ENCODE results near the gene RERE.
A peak's percentile ranks its signal among the peaks of the same experiment; 100 is the strongest.

The RERE gene

GRCh38 chr1:8358897-8359616 lies 458.4 kb downstream of the RERE start:
- TF ChIP-seq CTCF (IDR thresholded peaks at IDR 0.05; ENCODE audit: low read depth, low read length, poor library complexity, severe bottlenecking) = peak; percentile 18
- no peak for TF ChIP-seq EZH2phosphoT487 (IDR thresholded peaks at IDR 0.05; ENCODE audit: borderline replicate concordance, low read length)
- Histone ChIP-seq H3K9me3 (ENCODE audit: control insufficient read depth, insufficient read depth, low read length) (no peaks in the 10 kb centered on the region), H3K4me3 (ENCODE audit: low read length) (no peak overlapping the region), H3K4me2 (ENCODE audit: low read length) (no peak overlapping the region), H3K79me2 (ENCODE audit: control insufficient read depth, low read length) (no peaks in the 10 kb centered on the region), H3K4me1 (ENCODE audit: control insufficient read depth, low read length) (no peaks in the 10 kb centered on the region), H3K9me2 (replicated peaks; ENCODE audit: control insufficient read depth, low read length) (no peaks in the 10 kb centered on the region), H3K36me3 (ENCODE audit: control insufficient read depth, low read length) (peaks cover 91% of the 10 kb centered on the region), H4K20me1 (ENCODE audit: control insufficient read depth, insufficient read depth, low read depth, low read length) (no peaks in the 10 kb centered on the region), H3K27me3 (ENCODE audit: control insufficient read depth, low read length) (no peaks in the 10 kb centered on the region), H3K27ac (ENCODE audit: low read depth, low read length) (no peak overlapping the region), H3F3A (ENCODE audit: control insufficient read depth, insufficient read depth) (peaks cover 8% of the 10 kb centered on the region)

GRCh38 chr1:8358241-8358896 lies 459.1 kb downstream of the RERE start:
- no peak for TF ChIP-seq EZH2phosphoT487 (IDR thresholded peaks at IDR 0.05; ENCODE audit: borderline replicate concordance, low read length)
- TF ChIP-seq CTCF (IDR thresholded peaks at IDR 0.05; ENCODE audit: low read depth, low read length, poor library complexity, severe bottlenecking) = no peak
- Histone ChIP-seq H3K27ac (ENCODE audit: low read depth, low read length) (no peak overlapping the region), H3K27me3 (ENCODE audit: control insufficient read depth, low read length) (no peaks in the 10 kb centered on the region), H3K9me2 (replicated peaks; ENCODE audit: control insufficient read depth, low read length) (no peaks in the 10 kb centered on the region), H3K4me2 (ENCODE audit: low read length) (no peak overlapping the region), H3K36me3 (ENCODE audit: control insufficient read depth, low read length) (peaks cover 91% of the 10 kb centered on the region), H3K79me2 (ENCODE audit: control insufficient read depth, low read length) (no peaks in the 10 kb centered on the region), H4K20me1 (ENCODE audit: control insufficient read depth, insufficient read depth, low read depth, low read length) (no peaks in the 10 kb centered on the region), H3K4me3 (ENCODE audit: low read length) (no peak overlapping the region), H3K4me1 (ENCODE audit: control insufficient read depth, low read length) (no peaks in the 10 kb centered on the region), H3F3A (ENCODE audit: control insufficient read depth, insufficient read depth) (peaks cover 10% of the 10 kb centered on the region), H3K9me3 (ENCODE audit: control insufficient read depth, insufficient read depth, low read length) (no peaks in the 10 kb centered on the region)

GRCh38 chr1:8357329-8358101 lies 459.9 kb downstream of the RERE start:
- TF ChIP-seq EZH2phosphoT487 (IDR thresholded peaks at IDR 0.05; ENCODE audit: borderline replicate concordance, low read length) (no peak), CTCF (IDR thresholded peaks at IDR 0.05; ENCODE audit: low read depth, low read length, poor library complexity, severe bottlenecking) (no peak)
- Histone ChIP-seq H3K79me2 (ENCODE audit: control insufficient read depth, low read length) (no peaks in the 10 kb centered on the region), H3K4me1 (ENCODE audit: control insufficient read depth, low read length) (no peaks in the 10 kb centered on the region), H3F3A (ENCODE audit: control insufficient read depth, insufficient read depth) (peaks cover 10% of the 10 kb centered on the region), H3K4me2 (ENCODE audit: low read length) (no peak overlapping the region), H4K20me1 (ENCODE audit: control insufficient read depth, insufficient read depth, low read depth, low read length) (no peaks in the 10 kb centered on the region), H3K27ac (ENCODE audit: low read depth, low read length) (no peak overlapping the region), H3K27me3 (ENCODE audit: control insufficient read depth, low read length) (no peaks in the 10 kb centered on the region), H3K9me2 (replicated peaks; ENCODE audit: control insufficient read depth, low read length) (no peaks in the 10 kb centered on the region), H3K9me3 (ENCODE audit: control insufficient read depth, insufficient read depth, low read length) (no peaks in the 10 kb centered on the region), H3K36me3 (ENCODE audit: control insufficient read depth, low read length) (peaks cover 85% of the 10 kb centered on the region), H3K4me3 (ENCODE audit: low read length) (no peak overlapping the region)
